RWPE2 (cell line): ENCODE data around the gene ANKRD61.

Source experiments
- ATAC-seq: fragments of 200-7000 bp; cut with Tn5 transposase; 3 replicates; pipeline ENCODE4 v1.9.1; 2021; ENCODE audit warnings: low read depth
- DNase-seq: peaks from one replicate; pipeline ENCODE4 v3.0.0-alpha.2; 2020; ENCODE audit warnings: low spot score
- H3K27ac ChIP-seq: fragments of 450-650 bp; 2 replicates; pipeline ENCODE4 v1.5.1; 2017; ENCODE audit warnings: mild to moderate bottlenecking; ENCODE audit not compliant: poor library complexity, severe bottlenecking
- H3K27me3 ChIP-seq: fragments of 250-450 bp; sonication (Bioruptor Pico); 2 replicates; pipeline ENCODE4 v1.5.1; 2021; ENCODE audit warnings: mild to moderate bottlenecking, moderate library complexity; ENCODE audit not compliant: insufficient read depth, poor library complexity, severe bottlenecking
- H3K36me3 ChIP-seq: fragments of 250-450 bp; sonication (Bioruptor Pico); 2 replicates; pipeline ENCODE4 v1.5.1; 2020; ENCODE audit warnings: low read depth, mild to moderate bottlenecking, moderate library complexity
- H3K4me1 ChIP-seq: fragments of 250-450 bp; sonication (Bioruptor Pico); 2 replicates; pipeline ENCODE4 v1.5.1; 2021; ENCODE audit warnings: mild to moderate bottlenecking, moderate library complexity; ENCODE audit not compliant: insufficient read depth, poor library complexity, severe bottlenecking
- H3K4me3 ChIP-seq: fragments of 250-450 bp; sonication (Bioruptor Pico); 2 replicates; pipeline ENCODE4 v1.5.1; 2021; ENCODE audit warnings: mild to moderate bottlenecking, moderate library complexity; ENCODE audit not compliant: severe bottlenecking
- H3K9me3 ChIP-seq: fragments of 250-450 bp; sonication (Bioruptor Pico); 2 replicates; pipeline ENCODE4 v1.5.1; 2021; ENCODE audit warnings: mild to moderate bottlenecking, moderate library complexity; ENCODE audit not compliant: severe bottlenecking
- CTCF ChIP-seq: fragments of 450-650 bp; IDR thresholded peaks from one replicate; pipeline ENCODE4 v1.5.1; 2017; ENCODE audit warnings: mild to moderate bottlenecking, moderate library complexity; ENCODE audit not compliant: poor library complexity, severe bottlenecking

Gene ANKRD61

GRCh38 chr7:6026011-6026819 lies 5.0 kb upstream of the ANKRD61 start:
- Histone ChIP-seq H3K4me1 (no peaks in the 10 kb centered on the region), H3K9me3 (no peaks in the 10 kb centered on the region), H3K27me3 (no peaks in the 10 kb centered on the region), H3K27ac (no peak overlapping the region), H3K4me3 (no peak overlapping the region), H3K36me3 (peaks cover 97% of the 10 kb centered on the region)
- DNase-seq, result no peak
- ATAC-seq, result peak; percentile 73
- TF ChIP-seq CTCF, result no peak

DNA sequence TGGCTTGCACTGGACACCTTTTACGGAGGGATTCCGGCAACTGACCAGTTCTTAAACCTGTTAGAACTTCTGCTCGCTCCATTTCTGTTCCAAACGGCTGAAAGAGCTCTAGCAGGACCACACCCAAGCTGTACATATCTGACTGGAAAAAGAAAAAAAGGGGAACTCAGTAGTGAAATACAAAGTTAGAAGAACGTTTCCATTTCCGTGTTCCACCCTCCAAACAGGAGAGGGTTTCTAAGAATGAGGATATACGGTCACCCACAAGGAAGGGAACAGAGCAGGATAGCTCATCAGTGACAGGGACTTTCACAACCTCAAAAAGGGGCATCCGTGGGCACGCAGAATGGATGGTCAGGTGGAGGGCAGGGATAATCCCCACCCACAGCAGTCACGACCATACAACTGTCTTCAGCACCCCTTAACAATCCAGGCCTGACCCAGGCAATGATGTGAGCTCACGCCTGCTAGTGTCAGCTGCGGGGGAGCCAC lies 4.3 kb upstream of the ANKRD61 start:
- H3K27ac ChIP-seq, result no peak overlapping the region
- no peaks in the 10 kb centered on the region for H3K27me3 ChIP-seq
- H3K9me3 ChIP-seq, result no peaks in the 10 kb centered on the region
- ATAC-seq, result no peak
- peaks cover 97% of the 10 kb centered on the region for H3K36me3 ChIP-seq
- TF ChIP-seq CTCF, result no peak
- H3K4me3 ChIP-seq, result no peak overlapping the region
- H3K4me1 ChIP-seq, result no peaks in the 10 kb centered on the region
- no peak for DNase-seq

DNA sequence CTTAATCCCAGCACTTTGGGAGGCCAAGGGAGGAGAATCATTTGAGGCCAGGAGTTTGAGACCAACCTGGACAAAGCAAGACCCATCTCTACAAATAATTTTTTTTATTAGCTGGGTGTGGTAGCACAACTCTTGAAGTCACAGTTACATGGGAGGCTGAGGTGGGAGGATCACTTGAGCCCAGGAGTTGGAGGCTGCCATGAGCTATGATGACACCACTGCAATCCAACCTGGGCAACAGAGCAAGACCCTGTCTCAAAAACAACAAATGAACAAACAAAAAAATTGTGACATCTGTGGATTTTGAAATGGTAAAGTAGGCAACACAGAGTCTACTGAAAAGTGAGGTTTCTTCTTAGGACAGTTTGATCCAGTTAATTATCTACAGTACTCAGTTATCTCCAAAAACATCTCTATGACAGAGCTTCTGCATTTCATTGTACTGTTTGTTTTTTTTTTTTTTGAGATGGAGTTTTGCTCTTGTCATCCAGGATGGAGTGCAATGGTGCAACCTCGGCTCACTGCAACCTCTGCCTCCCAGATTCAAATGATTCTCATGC lies 3.3 kb upstream of the ANKRD61 start:
- DNase-seq (no peak), ATAC-seq (no peak)
- H3K4me3 ChIP-seq, result no peak overlapping the region
- H3K27me3 ChIP-seq, result no peaks in the 10 kb centered on the region
- no peaks in the 10 kb centered on the region for H3K9me3 ChIP-seq
- no peak for TF ChIP-seq CTCF
- no peak overlapping the region for H3K27ac ChIP-seq
- H3K4me1 ChIP-seq, result no peaks in the 10 kb centered on the region
- H3K36me3 ChIP-seq, result peaks cover 96% of the 10 kb centered on the region

DNA sequence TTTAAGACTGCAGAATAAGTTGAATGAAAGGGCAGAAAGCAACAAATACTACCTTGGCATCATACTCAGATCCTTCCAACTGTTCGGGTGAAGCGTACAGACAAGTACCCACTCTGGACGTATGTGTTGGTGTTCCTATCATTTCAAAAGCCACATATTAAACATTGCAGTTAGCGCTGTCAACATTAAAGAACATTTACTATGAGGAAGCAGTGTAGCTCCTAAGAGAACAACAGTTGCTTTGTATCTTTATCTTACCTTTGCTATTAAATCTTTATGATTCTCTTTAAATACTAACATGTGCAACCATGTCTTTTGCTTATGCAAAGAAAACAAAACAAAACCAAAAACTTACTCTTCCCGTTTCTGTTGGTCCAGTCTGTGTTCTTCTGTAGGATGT lies 2.6 kb upstream of the ANKRD61 start:
- Histone ChIP-seq H3K9me3 (no peaks in the 10 kb centered on the region), H3K36me3 (peaks cover 94% of the 10 kb centered on the region), H3K4me3 (no peak overlapping the region), H3K4me1 (no peaks in the 10 kb centered on the region), H3K27me3 (no peaks in the 10 kb centered on the region), H3K27ac (no peak overlapping the region)
- ATAC-seq (no peak), DNase-seq (no peak)
- TF ChIP-seq CTCF, result no peak

- no peak overlapping the region for H3K27ac ChIP-seq
- H3K36me3 ChIP-seq, result peaks cover 95% of the 10 kb centered on the region
- no peak overlapping the region for H3K4me3 ChIP-seq
- no peak for ATAC-seq
- no peaks in the 10 kb centered on the region for H3K9me3 ChIP-seq
- no peak for DNase-seq
- H3K27me3 ChIP-seq, result no peaks in the 10 kb centered on the region
- no peak for TF ChIP-seq CTCF
- H3K4me1 ChIP-seq, result no peaks in the 10 kb centered on the region
Measured at GRCh38 chr7:6031567-6031966, 391 bp downstream of the ANKRD61 start.
